HG03103 (cell line): ENCODE data around the gene PSMB4.
"Not testable (repeated sequence)": the region's sequence is repeated elsewhere in the genome, so short reads cannot be mapped to it uniquely, and the experiment has no call there.

ENCODE experiments used
- ATAC-seq: cut with Tn5 transposase; IDR thresholded peaks from one replicate; pipeline ENCODE4 v1.9.1; 2021; ENCODE audit warnings: low read depth; ENCODE audit not compliant: unreplicated experiment

The PSMB4 gene

DNA sequence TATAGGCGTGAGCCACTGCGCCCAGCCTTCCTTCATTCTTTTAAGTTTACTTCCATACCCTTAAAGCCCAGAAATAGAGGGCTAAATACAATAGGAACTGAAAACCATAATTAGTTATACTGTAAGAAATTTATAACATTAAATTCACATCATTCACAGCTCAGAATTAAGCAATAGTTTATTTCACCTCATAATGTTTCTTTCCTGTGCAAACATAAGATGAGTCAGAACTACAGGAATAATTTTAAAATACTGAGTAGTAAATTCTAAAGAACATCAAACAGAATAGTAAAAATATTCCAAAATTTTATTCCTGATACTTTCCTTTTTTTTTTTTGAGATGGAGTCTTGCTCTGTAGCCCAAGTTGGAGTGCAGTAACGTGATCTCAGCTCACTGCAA, 35.8 kb downstream of the PSMB4 start:
- ATAC-seq = no peak

DNA sequence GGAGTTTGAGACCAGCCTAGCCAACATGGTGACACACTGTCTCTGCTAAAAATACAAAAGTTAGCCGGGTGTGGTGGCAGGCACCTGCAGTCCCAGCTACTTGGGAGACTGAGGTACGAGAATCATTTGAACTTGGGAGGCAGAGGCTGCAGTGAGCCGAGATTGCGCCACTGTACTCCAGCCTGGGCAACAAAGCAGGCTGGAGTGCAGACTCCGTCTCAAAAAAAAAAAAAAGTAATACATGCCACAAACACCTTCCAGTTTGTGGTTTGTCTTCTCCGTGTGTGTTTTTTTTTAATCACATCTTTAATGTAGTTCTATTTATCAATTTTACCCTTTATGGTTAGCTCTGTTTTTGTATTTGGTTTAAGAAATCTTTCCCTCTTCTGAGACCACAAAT, 37.6 kb downstream of the PSMB4 start:
- no peak for ATAC-seq

DNA sequence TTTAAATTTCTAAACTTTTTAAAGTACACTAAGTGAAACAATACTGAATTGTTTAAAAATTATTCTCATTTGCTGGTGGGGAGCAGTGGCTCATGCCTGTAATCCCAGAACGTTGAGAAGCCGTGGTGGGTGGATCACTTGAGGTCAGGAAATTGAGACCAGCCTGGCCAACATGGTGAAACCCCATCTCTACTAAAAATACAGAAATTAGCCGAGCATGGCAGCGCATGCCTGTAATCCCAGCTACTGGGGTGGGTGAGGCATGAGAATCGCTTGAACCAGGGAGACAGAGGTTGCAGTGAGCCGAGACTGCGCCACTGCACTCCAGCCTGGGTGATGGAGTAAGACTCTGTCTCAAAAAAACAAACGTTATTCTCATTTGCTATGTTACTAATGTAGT, 38.0 kb downstream of the PSMB4 start:
- not testable (repeated sequence) for ATAC-seq

DNA sequence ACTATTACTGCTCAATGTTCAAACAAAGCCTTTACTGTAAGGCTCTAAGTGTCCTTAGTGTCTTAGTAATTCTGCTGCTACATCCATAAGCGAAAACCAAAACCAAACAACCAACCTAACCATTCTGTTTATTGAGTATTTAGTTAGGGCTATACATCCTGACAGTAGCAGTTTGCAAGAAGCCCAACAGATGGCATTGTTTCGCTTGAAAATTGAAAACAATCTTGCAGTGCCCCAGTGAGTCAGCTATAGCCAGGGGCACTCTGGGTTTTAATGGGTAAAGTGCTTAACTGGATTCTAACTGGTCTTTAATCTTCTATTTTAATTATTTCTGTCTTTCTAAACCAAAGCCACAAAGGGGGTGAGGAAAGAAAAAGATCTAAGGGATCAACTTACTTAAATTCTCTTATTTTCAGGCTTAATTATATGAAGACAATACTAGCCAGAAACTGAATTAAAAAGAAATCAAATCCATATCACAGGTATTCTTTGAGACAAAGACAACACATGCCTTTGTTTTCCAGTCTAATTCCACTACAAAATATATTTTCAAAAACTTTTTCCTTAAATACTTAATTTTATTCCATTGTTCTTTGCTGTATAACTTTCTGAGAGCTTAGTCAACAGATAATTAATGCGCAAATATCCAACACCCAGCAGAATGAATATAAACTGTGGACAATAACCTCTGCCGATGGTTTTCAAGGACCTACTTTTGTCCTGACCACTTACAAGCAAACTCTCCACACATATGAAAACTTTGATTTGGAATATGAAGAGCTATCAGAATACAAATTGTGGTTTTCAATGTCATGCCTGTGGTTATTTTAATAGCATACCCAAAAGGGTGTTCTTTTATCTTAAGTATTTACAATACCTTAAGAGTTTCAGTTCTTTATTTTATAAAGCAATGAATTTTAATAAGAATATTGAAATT, 44.7 kb downstream of the PSMB4 start:
- no peak for ATAC-seq

DNA sequence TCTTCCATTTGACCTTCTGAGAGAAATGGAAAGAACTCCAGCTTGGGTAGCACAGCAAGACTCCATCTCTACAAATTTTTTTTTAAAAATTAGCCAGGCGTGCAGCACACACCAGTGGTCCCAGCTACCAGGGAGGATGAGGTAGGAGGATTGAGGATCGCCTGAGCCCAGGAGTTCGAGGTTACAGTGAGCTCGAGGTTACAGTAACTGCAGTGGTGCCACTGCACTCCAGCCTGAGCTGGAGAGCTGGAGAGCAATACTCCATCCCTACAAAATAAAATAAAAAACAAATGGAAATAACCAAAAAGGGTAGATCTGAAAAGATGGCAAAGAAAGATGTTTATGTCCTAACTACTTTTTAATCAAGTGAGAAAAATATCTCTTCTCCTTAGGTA, 45.4 kb downstream of the PSMB4 start:
- ATAC-seq = no peak

DNA sequence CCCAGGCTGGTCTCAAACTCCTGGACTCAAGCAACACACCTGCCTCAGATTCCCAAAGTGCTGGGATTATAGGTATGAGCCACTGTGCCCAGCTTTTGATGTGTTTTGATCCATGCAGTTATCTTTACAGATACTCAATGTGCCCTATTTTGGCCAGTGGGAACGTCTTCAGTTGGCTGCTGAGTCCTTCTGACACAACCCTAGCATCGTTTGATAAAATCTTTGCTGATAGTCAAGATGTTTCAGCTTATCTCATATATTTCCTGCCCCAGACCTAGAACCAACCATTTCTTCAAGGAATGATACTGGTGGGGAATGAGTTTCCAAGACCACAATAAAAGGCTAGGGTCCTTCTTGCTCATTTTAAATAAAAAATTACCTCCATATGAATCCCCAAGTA, 48.3 kb downstream of the PSMB4 start:
- no peak for ATAC-seq
